Prostate gland (tissue), 2 donors: ENCODE results near the gene ATP1A2. TPM values are rescaled to one million over a fixed set of nuclear protein-coding genes. Genes with fewer than 3 reads are reported as not detected.

Experiments
- DNase-seq: peaks from one replicate; pipeline ENCODE4 v3.0.0-alpha.2; 2019; ENCODE audit warnings: low spot score
- H3K27ac ChIP-seq, 2 donors: fragments of 200-600 bp; sonication (generic); 2 replicates each; pipeline ENCODE4 v1.5.1; 2017 to 2019
- H3K27me3 ChIP-seq: fragments of 200-600 bp; sonication (generic); replicated peaks from 2 replicates; pipeline ENCODE4 v1.5.1; 2019; ENCODE audit not compliant: insufficient read depth
- H3K36me3 ChIP-seq, 2 donors: fragments of 200-600 bp; sonication (generic); 1 replicate in 1 of 2; 2 replicates in 1 of 2; pipeline versions ENCODE4 v1.5.1 to v1.8.1; 2017 to 2019
- H3K4me1 ChIP-seq: fragments of 200-600 bp; sonication (generic); replicated peaks from 2 replicates; pipeline ENCODE4 v1.5.1; 2019
- H3K4me3 ChIP-seq, 2 donors: fragments of 200-600 bp; sonication (generic); 2 replicates each; pipeline ENCODE4 v1.5.1; 2017 to 2019
- H3K9me3 ChIP-seq: fragments of 200-600 bp; sonication (generic); 2 replicates; pipeline ENCODE4 v1.5.1; 2017
- CTCF ChIP-seq, 4 experiments: fragments of 200-600 bp in 2 of 4; fragments of 450-650 bp in 2 of 4; sonication (generic) in 2 of 4; IDR thresholded peaks; 1 replicate in 3 of 4; 2 replicates in 1 of 4; pipeline ENCODE4 v1.5.1; 2016 to 2019; ENCODE audit warnings: antibody characterized with exemption in 4 of 4, mild to moderate bottlenecking in 2 of 4, moderate library complexity in 2 of 4
- POLR2A ChIP-seq: fragments of 450-650 bp; IDR thresholded peaks from one replicate; pipeline ENCODE4 v1.6.1; 2016; ENCODE audit warnings: antibody characterized with exemption, mild to moderate bottlenecking
- POLR2AphosphoS5 ChIP-seq: sonication (generic); formaldehyde crosslinking; IDR thresholded peaks from one replicate; pipeline ENCODE4 v1.6.1; 2017; ENCODE audit warnings: antibody characterized with exemption
- WGBS: methylation state at CpG from one replicate; pipeline ENCODE4 v1.1.5; 2018; 5-methylcytosine and 5-hydroxymethylcytosine counted together
- intact Hi-C: fragments of 100-400 bp; cut with DNase I; formaldehyde crosslinking; loops from one replicate; pipeline ENCODE4 v1.14.2; 2022
- total RNA-seq, 2 donors: library from RNA; depleted of rRNA; stranded (reverse); fragments of >200 nt; gene quantifications; one replicate each; pipeline ENCODE4 v1.1.0, GENCODE V29; 2016

Gene ATP1A2
- total RNA-seq, 2 donors from 2014 or later = 14.8 to 69.0 TPM

GRCh38 chr1:160082487-160082886, 33.1 kb upstream of the ATP1A2 start:
- Histone ChIP-seq H3K27ac (no peak overlapping the region), H3K36me3 (no peaks in the 10 kb centered on the region), H3K27me3 (no peaks in the 10 kb centered on the region), H3K4me3 (no peak overlapping the region), H3K9me3 (no peaks in the 10 kb centered on the region), H3K4me1 (no peaks in the 10 kb centered on the region)
- WGBS = 74% methylated on average over 2 of the region's 2 CpGs
- no peak for DNase-seq
- no peak for TF ChIP-seq POLR2AphosphoS5
- no peak for TF ChIP-seq CTCF (IDR thresholded peaks at IDR 0.05)
- no peak for TF ChIP-seq POLR2A
- intact Hi-C loops = loop anchor here (5.0 kb wide), 1 partner anchor 35 kb away; no protein-coding TSS in a partner anchor

DNA sequence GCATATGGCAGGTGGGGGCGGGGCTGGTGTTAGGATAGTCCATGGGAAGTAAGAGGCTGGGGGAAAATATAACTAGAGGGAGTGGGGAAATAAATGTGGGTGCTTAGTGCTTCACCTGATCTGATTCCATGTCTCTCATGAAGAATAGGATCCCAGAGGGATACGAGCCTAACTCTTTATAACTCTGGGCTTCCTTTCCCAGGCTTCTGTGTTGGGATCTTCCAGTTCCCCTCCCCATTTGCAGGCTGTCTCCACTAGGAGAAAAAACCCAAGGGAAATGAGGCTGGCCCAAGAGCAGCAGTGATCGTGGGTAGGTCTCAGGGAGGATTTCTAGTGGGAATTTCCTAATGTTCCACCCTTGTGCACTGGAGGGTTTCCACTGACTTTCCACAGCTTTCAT, 32.6 kb upstream of the ATP1A2 start:
- no peak for DNase-seq
- no peak overlapping the region for H3K4me3 ChIP-seq
- H3K36me3 ChIP-seq = no peaks in the 10 kb centered on the region
- intact Hi-C loops = loop anchor here (5.0 kb wide), 1 partner anchor 36 kb away; no protein-coding TSS in a partner anchor
- 68% methylated on average over 3 of the region's 3 CpGs for WGBS
- no peaks in the 10 kb centered on the region for H3K27me3 ChIP-seq
- H3K4me1 ChIP-seq = no peaks in the 10 kb centered on the region
- no peaks in the 10 kb centered on the region for H3K9me3 ChIP-seq
- no peak overlapping the region for H3K27ac ChIP-seq
- no peak for TF ChIP-seq POLR2A
- TF ChIP-seq CTCF (IDR thresholded peaks at IDR 0.05) = no peak
- TF ChIP-seq POLR2AphosphoS5 = no peak

DNA sequence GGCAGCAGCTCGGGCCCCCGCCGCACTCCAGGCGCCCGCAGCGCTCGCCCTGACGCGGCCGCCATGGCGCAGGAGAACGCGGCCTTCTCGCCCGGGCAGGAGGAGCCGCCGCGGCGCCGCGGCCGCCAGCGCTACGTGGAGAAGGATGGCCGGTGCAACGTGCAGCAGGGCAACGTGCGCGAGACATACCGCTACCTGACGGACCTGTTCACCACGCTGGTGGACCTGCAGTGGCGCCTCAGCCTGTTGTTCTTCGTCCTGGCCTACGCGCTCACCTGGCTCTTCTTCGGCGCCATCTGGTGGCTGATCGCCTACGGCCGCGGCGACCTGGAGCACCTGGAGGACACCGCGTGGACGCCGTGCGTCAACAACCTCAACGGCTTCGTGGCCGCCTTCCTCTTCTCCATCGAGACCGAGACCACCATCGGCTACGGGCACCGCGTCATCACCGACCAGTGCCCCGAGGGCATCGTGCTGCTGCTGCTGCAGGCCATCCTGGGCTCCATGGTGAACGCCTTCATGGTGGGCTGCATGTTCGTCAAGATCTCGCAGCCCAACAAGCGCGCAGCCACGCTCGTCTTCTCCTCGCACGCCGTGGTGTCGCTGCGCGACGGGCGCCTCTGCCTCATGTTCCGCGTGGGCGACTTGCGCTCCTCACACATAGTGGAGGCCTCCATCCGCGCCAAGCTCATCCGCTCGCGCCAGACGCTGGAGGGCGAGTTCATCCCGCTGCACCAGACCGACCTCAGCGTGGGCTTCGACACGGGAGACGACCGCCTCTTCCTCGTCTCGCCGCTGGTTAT, 31.4 kb upstream of the ATP1A2 start:
- no peaks in the 10 kb centered on the region for H3K9me3 ChIP-seq
- H3K27ac ChIP-seq = no peak overlapping the region
- peak overlapping the region in 1 of 2 donors; percentile 24 for H3K4me3 ChIP-seq
- intact Hi-C loops = loop anchor here (5.0 kb wide), 1 partner anchor 37 kb away; no protein-coding TSS in a partner anchor
- peak; percentile 86 for DNase-seq
- TF ChIP-seq POLR2AphosphoS5 = peak; percentile 58
- TF ChIP-seq POLR2A = no peak
- peak; percentile 60 to 87 (median 78) for TF ChIP-seq CTCF (IDR thresholded peaks at IDR 0.05)
- WGBS = 31% methylated on average over 67 of the region's 96 CpGs
- H3K36me3 ChIP-seq = no peaks in the 10 kb centered on the region
- no peaks in the 10 kb centered on the region for H3K27me3 ChIP-seq
- H3K4me1 ChIP-seq = no peaks in the 10 kb centered on the region

- Histone ChIP-seq H3K4me1 (no peaks in the 10 kb centered on the region), H3K27me3 (no peaks in the 10 kb centered on the region), H3K9me3 (no peaks in the 10 kb centered on the region), H3K36me3 (no peaks in the 10 kb centered on the region), H3K27ac (no peak overlapping the region), H3K4me3 (no peak overlapping the region)
- no peak for DNase-seq
- no peak for TF ChIP-seq POLR2AphosphoS5
- TF ChIP-seq POLR2A = no peak
- no peak for TF ChIP-seq CTCF (IDR thresholded peaks at IDR 0.05)
- intact Hi-C loops = loop anchor here (5.0 kb wide), 1 partner anchor 38 kb away; no protein-coding TSS in a partner anchor
- WGBS = 80% methylated on average over 30 of the region's 30 CpGs
Measured at GRCh38 chr1:160084771-160085321, 30.7 kb upstream of the ATP1A2 start.
